Heart left ventricle (tissue), 13 donors: Measurements from ENCODE around the gene GADD45B.

ENCODE experiments used
- POLR2A ChIP-seq, 2 donors: fragments of 450-650 bp; IDR thresholded peaks; one replicate each; pipeline ENCODE4 v1.6.1; 2017; ENCODE audit warnings: antibody characterized with exemption in 2 of 2, mild to moderate bottlenecking in 2 of 2, moderate library complexity in 2 of 2
- TF ChIP-seq, protein P1 (sequence below), 12 donors: fragments of 200-600 bp; sonication (generic) in 4 of 12; IDR thresholded peaks; one replicate each; pipeline versions ENCODE4 v1.5.0 to v1.8.0; 2018 to 2022; ENCODE audit warnings: antibody characterized with exemption in 12 of 12, mild to moderate bottlenecking in 5 of 12
- donor health status: ischemic (EF 13 %, LVEDD 7.1; RV severe dilation, severe dysfunction).
- donor health status: DM: no; HTN: yes; CAD: no.
- donor health status: DM: no; HTN: no; CAD: no.
- donor health status: ischemic (EF 25% LVEDD 6.9; RV normal size, moderate dysfunction).
- donor health status: ischemic (EF 25% LVEDD 5.7; RV mildly dilated, moderate dysfunction).
- donor health status: ischemic (EF 35%, LVEDD 5.7; RV mildly dilated, moderate dysfunction).
- donor health status: nonischemic (EF 11% LVEDD 7.7; RV severe dilation, severe dysfunction).
- donor health status: DM: yes; HTN: yes; CAD: no.
- donor health status: PGD.
- donor health status: ischemic (EF 29% LVEDD 5.4; RV normal size, mild dysfunction).
- donor health status: nonischemic (EF 23%, LVEDD 6.1; RV moderate dilation, normal function).

DNA sequence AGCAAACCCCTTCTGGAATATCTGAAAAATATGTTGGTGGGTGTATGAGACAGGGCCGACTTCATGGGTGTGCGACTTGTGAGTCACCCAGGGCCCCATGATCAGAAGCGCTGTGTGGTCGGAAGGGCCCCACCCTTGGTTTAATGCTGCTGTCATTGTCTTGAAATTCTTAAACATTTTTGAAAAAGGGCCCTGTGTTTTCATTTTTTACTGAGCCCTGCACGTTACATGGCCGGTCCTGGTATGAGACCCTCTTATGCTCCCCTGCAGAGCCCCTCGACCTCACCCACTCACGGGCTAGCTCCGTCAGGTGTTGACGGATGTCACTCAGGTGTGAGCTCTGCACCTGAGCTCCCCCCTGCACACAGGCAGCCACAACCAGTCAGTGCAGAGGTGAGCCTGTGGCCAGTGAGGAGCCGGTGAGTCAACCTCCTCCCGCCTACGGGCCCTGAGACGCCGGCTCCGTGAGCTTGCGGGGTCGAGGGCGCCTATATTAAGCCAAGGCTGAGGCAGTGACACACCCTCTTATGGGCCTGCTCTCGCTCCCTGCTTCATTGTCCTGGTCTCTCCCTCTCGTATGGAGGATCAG, 27.7 kb downstream of the GADD45B start:
- TF ChIP-seq, protein P1, sequence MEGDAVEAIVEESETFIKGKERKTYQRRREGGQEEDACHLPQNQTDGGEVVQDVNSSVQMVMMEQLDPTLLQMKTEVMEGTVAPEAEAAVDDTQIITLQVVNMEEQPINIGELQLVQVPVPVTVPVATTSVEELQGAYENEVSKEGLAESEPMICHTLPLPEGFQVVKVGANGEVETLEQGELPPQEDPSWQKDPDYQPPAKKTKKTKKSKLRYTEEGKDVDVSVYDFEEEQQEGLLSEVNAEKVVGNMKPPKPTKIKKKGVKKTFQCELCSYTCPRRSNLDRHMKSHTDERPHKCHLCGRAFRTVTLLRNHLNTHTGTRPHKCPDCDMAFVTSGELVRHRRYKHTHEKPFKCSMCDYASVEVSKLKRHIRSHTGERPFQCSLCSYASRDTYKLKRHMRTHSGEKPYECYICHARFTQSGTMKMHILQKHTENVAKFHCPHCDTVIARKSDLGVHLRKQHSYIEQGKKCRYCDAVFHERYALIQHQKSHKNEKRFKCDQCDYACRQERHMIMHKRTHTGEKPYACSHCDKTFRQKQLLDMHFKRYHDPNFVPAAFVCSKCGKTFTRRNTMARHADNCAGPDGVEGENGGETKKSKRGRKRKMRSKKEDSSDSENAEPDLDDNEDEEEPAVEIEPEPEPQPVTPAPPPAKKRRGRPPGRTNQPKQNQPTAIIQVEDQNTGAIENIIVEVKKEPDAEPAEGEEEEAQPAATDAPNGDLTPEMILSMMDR (IDR thresholded peaks at IDR 0.05) = no peak
- no peak for TF ChIP-seq POLR2A (IDR thresholded peaks at IDR 0.05)
